IPS-20b (cell line): ENCODE results near the gene CCNA2.

Source experiments
- H3K27ac ChIP-seq: one replicate; pipeline ENCODE4 v1.5.1; 2013; ENCODE audit warnings: low read length
- H3K27me3 ChIP-seq: 2 replicates; pipeline ENCODE4 v1.6.1; 2013; ENCODE audit warnings: mild to moderate bottlenecking, low read length, inconsistent platforms; ENCODE audit not compliant: insufficient read depth
- H3K36me3 ChIP-seq: 2 replicates; pipeline ENCODE4 v1.6.1; 2013; ENCODE audit warnings: low read depth, mild to moderate bottlenecking, inconsistent platforms, low read length, moderate library complexity; ENCODE audit not compliant: insufficient read depth
- H3K4me1 ChIP-seq: 2 replicates; pipeline ENCODE4 v1.6.1; 2013; ENCODE audit warnings: mild to moderate bottlenecking, control low read depth, inconsistent platforms, low read length, moderate library complexity; ENCODE audit not compliant: insufficient read depth
- H3K4me3 ChIP-seq: 2 replicates; pipeline ENCODE4 v1.5.1; 2013; ENCODE audit warnings: mild to moderate bottlenecking, low read length, inconsistent platforms
- H3K9ac ChIP-seq: 2 replicates; pipeline ENCODE4 v1.6.1; 2013; ENCODE audit warnings: low read depth, mild to moderate bottlenecking, inconsistent platforms, low read length, moderate library complexity
- H3K9me3 ChIP-seq: 2 replicates; pipeline ENCODE4 v1.6.1; 2013; ENCODE audit warnings: mild to moderate bottlenecking, low read depth, low read length, inconsistent platforms; ENCODE audit not compliant: insufficient read depth

CCNA2 gene

DNA sequence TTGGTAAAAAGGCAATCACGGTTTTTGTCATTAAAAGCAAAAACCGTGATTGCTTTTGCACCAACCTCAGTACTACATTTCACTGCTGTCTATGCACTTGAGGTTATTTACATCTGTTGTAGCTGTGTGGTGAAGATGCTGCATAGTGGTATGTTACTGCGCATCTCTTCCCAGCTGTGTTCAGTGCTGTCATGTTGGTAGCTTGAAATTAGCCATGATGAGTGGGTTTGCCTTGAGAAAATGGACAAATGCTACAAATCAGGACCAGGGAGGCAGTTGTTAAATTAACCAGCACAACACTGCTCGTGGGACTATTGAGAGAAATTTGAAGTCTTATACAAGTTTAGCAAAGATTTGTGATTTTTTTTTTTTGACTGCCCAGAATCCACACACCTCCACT is 56.5 kb downstream of the CCNA2 start:
- peaks cover 78% of the 10 kb centered on the region for H3K27me3 ChIP-seq
- H3K27ac ChIP-seq, result no peak overlapping the region
- H3K9ac ChIP-seq, result no peak overlapping the region
- no peaks in the 10 kb centered on the region; the same call in 1 of the 2 replicates for H3K4me1 ChIP-seq
- no peaks in the 10 kb centered on the region for H3K36me3 ChIP-seq
- no peaks in the 10 kb centered on the region for H3K9me3 ChIP-seq
- H3K4me3 ChIP-seq, result no peak overlapping the region
